ENCODE measurements around the gene TAGLN. TPM values are rescaled to one million over a fixed set of nuclear protein-coding genes. Genes with fewer than 3 reads are reported as not detected.

The TAGLN gene
- total and polyA plus RNA-seq, 2 of the 8 experiments (the other 6 are each of a cell fraction or from before 2014, with no cell fraction given), result 140 to 300 TPM

GRCh38 chr11:117157507-117157906, 41.7 kb upstream of the TAGLN start (continued):
- TF ChIP-seq EP300 (IDR thresholded peaks at IDR 0.05; ENCODE audit: borderline replicate concordance in 1 of 2, low read depth in 2 of 2, low read length in 2 of 2), result no peak
